Ovary (tissue), 3 donors: ENCODE data around the gene ZC3H15.

ENCODE experiments used
- CTCF ChIP-seq, 3 donors: fragments of 450-650 bp in 2 of 3; fragments of 200-600 bp in 1 of 3; IDR thresholded peaks; one replicate each; pipeline versions ENCODE4 v1.5.1 to v1.8.0; 2016 to 2022; ENCODE audit warnings: antibody characterized with exemption in 3 of 3, mild to moderate bottlenecking in 1 of 3
- EP300 ChIP-seq: sonication (generic); formaldehyde crosslinking; IDR thresholded peaks from one replicate; pipeline ENCODE4 v1.6.1; 2017; ENCODE audit warnings: antibody characterized with exemption
- POLR2A ChIP-seq: fragments of 450-650 bp; IDR thresholded peaks from one replicate; pipeline ENCODE4 v1.6.1; 2017; ENCODE audit warnings: antibody characterized with exemption, mild to moderate bottlenecking, moderate library complexity
- donor health status: DM: no; HTN: no; CAD: no.

DNA sequence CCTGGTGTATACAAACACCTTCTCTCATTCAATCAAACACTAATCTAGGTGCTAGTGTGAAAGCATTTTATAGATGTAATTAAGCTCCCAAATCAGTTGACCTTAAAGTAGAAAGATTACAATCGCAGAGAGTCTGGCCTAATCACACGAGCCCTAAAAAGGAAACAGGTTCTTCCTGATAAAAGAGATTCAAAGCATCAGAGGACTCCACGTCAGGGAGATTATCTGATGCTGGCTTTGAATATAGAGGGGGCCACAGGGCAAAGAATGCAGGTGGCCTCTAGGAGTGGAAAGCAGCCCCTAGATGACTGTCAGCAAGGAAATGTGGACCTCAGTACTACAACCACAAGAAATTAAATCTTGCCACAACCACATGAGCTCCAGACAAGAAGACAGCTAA lies 28.2 kb upstream of the ZC3H15 start:
- TF ChIP-seq CTCF (IDR thresholded peaks at IDR 0.05): no peak
- no peak for TF ChIP-seq EP300
- no peak for TF ChIP-seq POLR2A
